ENCODE results near the gene RGS7BP.

The RGS7BP gene

GRCh38 chr5:64566310-64566916 is 60.6 kb downstream of the RGS7BP start:
- no peak for DNase-seq

GRCh38 chr5:64569858-64570257 is 64.0 kb downstream of the RGS7BP start:
- DNase-seq = peak; percentile 30

GRCh38 chr5:64570395-64570996 is 64.7 kb downstream of the RGS7BP start:
- no peak for DNase-seq

GRCh38 chr5:64575561-64575960 is 69.7 kb downstream of the RGS7BP start:
- no peak for DNase-seq

GRCh38 chr5:64576250-64576649 is 70.4 kb downstream of the RGS7BP start:
- DNase-seq = no peak

- no peak for DNase-seq
Measured at GRCh38 chr5:64585646-64586045, 79.8 kb downstream of the RGS7BP start.

- DNase-seq = no peak
Measured at GRCh38 chr5:64587370-64587769, 81.6 kb downstream of the RGS7BP start.

- DNase-seq = no peak
Measured at GRCh38 chr5:64592730-64593341, 87.0 kb downstream of the RGS7BP start.

GRCh38 chr5:64594025-64594424 is 88.2 kb downstream of the RGS7BP start:
- DNase-seq = no peak

GRCh38 chr5:64594601-64595000 is 88.8 kb downstream of the RGS7BP start:
- DNase-seq = no peak

GRCh38 chr5:64595031-64595855 is 89.4 kb downstream of the RGS7BP start:
- DNase-seq = no peak

- no peak for DNase-seq
Measured at GRCh38 chr5:64599226-64599625, 93.4 kb downstream of the RGS7BP start.

- DNase-seq = no peak
Measured at GRCh38 chr5:64603676-64604075, 97.9 kb downstream of the RGS7BP start.

GRCh38 chr5:64606926-64607325 is 101.1 kb downstream of the RGS7BP start:
- DNase-seq = no peak

GRCh38 chr5:64612344-64612961 is 106.6 kb downstream of the RGS7BP start:
- DNase-seq = no peak

GRCh38 chr5:64615895-64616294 is 110.1 kb downstream of the RGS7BP start:
- no peak for DNase-seq

- no peak for DNase-seq
Measured at GRCh38 chr5:64619609-64620008, 113.8 kb downstream of the RGS7BP start.

GRCh38 chr5:64622991-64623390 is 117.2 kb downstream of the RGS7BP start:
- no peak for DNase-seq

GRCh38 chr5:64625678-64626077 is 119.9 kb downstream of the RGS7BP start:
- DNase-seq = no peak

GRCh38 chr5:64628901-64629300 is 123.1 kb downstream of the RGS7BP start:
- DNase-seq = no peak

GRCh38 chr5:64629841-64630240 is 124.0 kb downstream of the RGS7BP start:
- DNase-seq = no peak

- DNase-seq = no peak
Measured at GRCh38 chr5:64632251-64632650, 126.4 kb downstream of the RGS7BP start.

- no peak for DNase-seq
Measured at GRCh38 chr5:64634997-64635686, 129.3 kb downstream of the RGS7BP start.
